Measurements from ENCODE around the gene GDF2. TPM values are rescaled to one million over a fixed set of nuclear protein-coding genes. Genes with fewer than 3 reads are reported as not detected.

The GDF2 gene
- total RNA-seq, 1 experiment from 2014 or later = not detected

- H3K4me1 Mint-ChIP-seq = peaks cover 5% of the 10 kb centered on the region in 2 experiments; a peak in 3 of 4 replicates
- WGBS (ENCODE audit: extremely low coverage, insufficient read length, low lambda C conversion rate) = no CpG with 5 or more reads among the region's 5 CpGs
- no peaks in the 10 kb centered on the region for H3K79me2 ChIP-seq (ENCODE audit: insufficient read depth, low read length)
Measured at GRCh38 chr10:47356708-47357107, 34.5 kb downstream of the GDF2 start.

More at GRCh38 chr10:47356708-47357107, 34.5 kb downstream of the GDF2 start:
- no peak overlapping the region for H3K9ac ChIP-seq (ENCODE audit: extremely low read depth, insufficient read length, low read length)
- H3K4me2 ChIP-seq (ENCODE audit: insufficient read depth, insufficient read length, low read length) = no peak overlapping the region
- H3K27me3 Mint-ChIP-seq (ENCODE audit: low read depth) = no peaks in the 10 kb centered on the region; the same call in 1 of the 2 replicates
- H3K9me3 ChIP-seq (ENCODE audit: control insufficient read depth, low read depth, low read length) = no peaks in the 10 kb centered on the region
- no peak overlapping the region for H3K4ac ChIP-seq (ENCODE audit: low read depth, low read length)
- no peak overlapping the region for H2BK5ac ChIP-seq (ENCODE audit: insufficient read length, low read length)
- no peak overlapping the region for H3K27ac Mint-ChIP-seq
- H4K8ac ChIP-seq (replicated peaks; ENCODE audit: insufficient read length, low read depth, low read length) = no peak overlapping the region
- no peak overlapping the region for H2BK15ac ChIP-seq (ENCODE audit: low read depth, low read length)
- H3K4me1 ChIP-seq (ENCODE audit: insufficient read depth, low read length) = no peaks in the 10 kb centered on the region
- H4K20me1 ChIP-seq (ENCODE audit: control insufficient read depth, insufficient read depth, insufficient read length) = no peaks in the 10 kb centered on the region
- H3K18ac ChIP-seq (ENCODE audit: insufficient read length, low read depth, low read length) = no peak overlapping the region
- no peak overlapping the region for H4K5ac ChIP-seq (ENCODE audit: insufficient read length, low read depth, low read length)
- H2BK20ac ChIP-seq (ENCODE audit: low read depth, low read length, poor library complexity, severe bottlenecking) = no peak overlapping the region
- H3K4me3 Mint-ChIP-seq = no peak overlapping the region
- H3K36me3 Mint-ChIP-seq (ENCODE audit: insufficient read depth in 1 of 3, low read depth in 3 of 3) = no peaks in the 10 kb centered on the region
- no peak overlapping the region for H3K56ac ChIP-seq (ENCODE audit: insufficient read length, low read depth, low read length)
- DNase-seq = no peak
- no peak overlapping the region for H3T11ph ChIP-seq (ENCODE audit: low read length)
- no peak for TF ChIP-seq CTCF (conservative IDR thresholded peaks at IDR 0.05)
- H3K9me3 Mint-ChIP-seq = no peaks in the 10 kb centered on the region
- H2AK5ac ChIP-seq (ENCODE audit: insufficient read length, low read length) = no peak overlapping the region
- H2BK120ac ChIP-seq (ENCODE audit: low read depth, low read length, poor library complexity, severe bottlenecking) = no peak overlapping the region
- no peaks in the 10 kb centered on the region for H3K23me2 ChIP-seq (ENCODE audit: insufficient read length, low read depth, low read length, poor library complexity, severe bottlenecking)
- no peak overlapping the region for H3K23ac ChIP-seq (ENCODE audit: insufficient read length, low read depth, low read length)
- H2AFZ ChIP-seq (ENCODE audit: low read length) = no peak overlapping the region
- no peaks in the 10 kb centered on the region for H3K79me1 ChIP-seq (ENCODE audit: insufficient read depth, low read depth, low read length, poor library complexity, severe bottlenecking)
- no peaks in the 10 kb centered on the region for H3K27me3 ChIP-seq (ENCODE audit: insufficient read depth, low read length)
- no peak overlapping the region for H4K91ac ChIP-seq (ENCODE audit: insufficient read length, low read depth, low read length)
- H2BK12ac ChIP-seq (ENCODE audit: insufficient read length, low read depth, low read length) = no peak overlapping the region
- no peak overlapping the region for H3K27ac ChIP-seq (ENCODE audit: insufficient read length, low read depth, low read length)
- no peak overlapping the region for H3K14ac ChIP-seq (ENCODE audit: insufficient read depth, low read length)
